A549 (cell line): ENCODE measurements around the gene STRBP. TPM values are rescaled to one million over a fixed set of nuclear protein-coding genes. Genes with fewer than 3 reads are reported as not detected.

Experiments
- ATAC-seq, 2 experiments: fragments of 200-7000 bp in 1 of 2; fragments of >200 bp in 1 of 2; cut with Nextera tagmentation in 1 of 2; cut with Tn5 transposase in 1 of 2; 3 replicates each; pipeline versions ENCODE4 v1.8.0 to v1.9.1; 2018 to 2020; ENCODE audit warnings: mild to moderate bottlenecking in 1 of 2, moderate library complexity in 1 of 2
- CTCF ChIA-PET: fragments of 300-600 bp; sonication (Branson Sonifier 250); formaldehyde crosslinking; extraction: SDS; loops from one replicate; lab custom pipeline; 2021; ENCODE audit warnings: antibody characterized with exemption, inconsistent platforms; lab: Yijun Ruan, JAX
- POLR2A ChIA-PET: fragments of 350-600 bp; formaldehyde crosslinking; extraction: SDS; loops from one replicate; lab custom pipeline; 2021; ENCODE audit warnings: antibody characterized with exemption, inconsistent platforms; lab: Yijun Ruan, JAX
- DNase-seq, 2 experiments: peaks; one replicate each; pipeline versions ENCODE4 v3.0.0 to v3.0.0-alpha.2; 2011 to 2016; ENCODE audit warnings: low read depth in 1 of 2, low spot score in 1 of 2
- FAIRE-seq: peaks from 2 replicates; lab custom pipeline; 2011; peaks lifted over from hg19 to GRCh38; lab: Jason Lieb, UNC
- H3K27ac ChIP-seq, 2 experiments: fragments of >200 bp; sonication (Bioruptor Twin); formaldehyde crosslinking; 3 replicates each; pipeline ENCODE4 v1.5.1; 2016 to 2017
- H3K4me1 ChIP-seq: fragments of >200 bp; sonication (Bioruptor Twin); formaldehyde crosslinking; 3 replicates; pipeline ENCODE4 v1.6.1; 2016
- H3K4me2 ChIP-seq: fragments of >200 bp; sonication (Bioruptor Twin); formaldehyde crosslinking; 3 replicates; pipeline ENCODE4 v1.6.1; 2016
- H3K4me3 ChIP-seq: fragments of >200 bp; sonication (Bioruptor Twin); formaldehyde crosslinking; 3 replicates; pipeline ENCODE4 v1.5.1; 2016
- H3K9me3 ChIP-seq: fragments of >200 bp; sonication (Bioruptor Twin); formaldehyde crosslinking; 3 replicates; pipeline ENCODE4 v1.6.1; 2016
- ATOH8 ChIP-seq: fragments of 250-450 bp; sonication (Bioruptor Pico); IDR thresholded peaks from 2 replicates; pipeline ENCODE4 v1.5.0; 2020; ENCODE audit warnings: low read depth, mild to moderate bottlenecking, moderate library complexity
- BCL3 ChIP-seq: fragments of >200 bp; sonication (Bioruptor Twin); formaldehyde crosslinking; IDR thresholded peaks from 3 replicates; pipeline ENCODE4 v1.6.1; 2016
- CBX2 ChIP-seq: fragments of 200-600 bp; sonication (generic); IDR thresholded peaks from 2 replicates; pipeline ENCODE4 v1.6.1; 2016; ENCODE audit warnings: low read depth, mild to moderate bottlenecking, borderline replicate concordance
- CBX8 ChIP-seq: fragments of 200-600 bp; sonication (generic); IDR thresholded peaks from 2 replicates; pipeline ENCODE4 v1.6.1; 2016
- CEBPB ChIP-seq, 2 experiments: fragments of >200 bp in 1 of 2; sonication (Bioruptor Twin) in 1 of 2; formaldehyde crosslinking in 1 of 2; IDR thresholded peaks; 2 replicates each; pipeline ENCODE4 v1.6.1; 2012 to 2016
- E2F6 ChIP-seq: IDR thresholded peaks from 2 replicates; pipeline ENCODE4 v1.6.1; 2012; ENCODE audit warnings: low read depth, borderline replicate concordance
- EHMT2 ChIP-seq: fragments of 200-600 bp; sonication (generic); IDR thresholded peaks from 2 replicates; pipeline ENCODE4 v1.6.1; 2016; ENCODE audit warnings: antibody characterized with exemption, low read depth, mild to moderate bottlenecking, moderate library complexity
- EP300 ChIP-seq, 2 experiments: fragments of >200 bp; sonication (Bioruptor Twin); formaldehyde crosslinking; IDR thresholded peaks; 2 replicates in 1 of 2; 3 replicates in 1 of 2; pipeline ENCODE4 v1.6.1; 2016 to 2017
- FOSB ChIP-seq: fragments of 250-450 bp; sonication (Bioruptor Pico); IDR thresholded peaks from 2 replicates; pipeline ENCODE4 v1.5.0; 2020; ENCODE audit warnings: mild to moderate bottlenecking, moderate library complexity
- FOSL2 ChIP-seq, 2 experiments: fragments of 450-650 bp in 1 of 2; fragments of >200 bp in 1 of 2; sonication (Bioruptor Twin) in 1 of 2; formaldehyde crosslinking; IDR thresholded peaks; 2 replicates each; pipeline versions ENCODE4 v1.5.0 to v1.6.1; 2016 to 2020; ENCODE audit warnings: mild to moderate bottlenecking in 1 of 2, moderate library complexity in 1 of 2
- FOXS1 ChIP-seq: fragments of 250-450 bp; sonication (Bioruptor Pico); IDR thresholded peaks from 2 replicates; pipeline ENCODE4 v1.5.0; 2020; ENCODE audit warnings: mild to moderate bottlenecking, moderate library complexity
- HDAC2 ChIP-seq: fragments of 200-600 bp; sonication (generic); IDR thresholded peaks from 2 replicates; pipeline ENCODE4 v1.6.1; 2016
- HOXA7 ChIP-seq: fragments of 250-450 bp; sonication (Bioruptor Pico); IDR thresholded peaks from 2 replicates; pipeline ENCODE4 v1.5.0; 2020; ENCODE audit warnings: mild to moderate bottlenecking, moderate library complexity
- JUN ChIP-seq, 2 experiments: fragments of >200 bp; sonication (Bioruptor Twin); formaldehyde crosslinking; IDR thresholded peaks; 2 replicates in 1 of 2; 3 replicates in 1 of 2; pipeline ENCODE4 v1.6.1; 2016 to 2017
- JUNB ChIP-seq: fragments of >200 bp; sonication (Bioruptor Twin); formaldehyde crosslinking; IDR thresholded peaks from 2 replicates; pipeline ENCODE4 v1.6.1; 2016
- KDM5A ChIP-seq: fragments of 200-600 bp; sonication (generic); IDR thresholded peaks from 2 replicates; pipeline ENCODE4 v1.6.1; 2016; ENCODE audit warnings: antibody characterized with exemption, mild to moderate bottlenecking
- NFE2L2 ChIP-seq: fragments of 150-350 bp; conservative IDR thresholded peaks from 2 replicates; pipeline ENCODE4 v1.6.1; 2014; ENCODE audit warnings: low read length
- NR3C1 ChIP-seq: fragments of >200 bp; sonication (Bioruptor Twin); formaldehyde crosslinking; IDR thresholded peaks from 3 replicates; pipeline ENCODE4 v1.6.1; 2017
- PHF8 ChIP-seq: fragments of 200-600 bp; sonication (generic); IDR thresholded peaks from 2 replicates; pipeline ENCODE4 v1.6.1; 2016; ENCODE audit warnings: low read depth, mild to moderate bottlenecking, antibody characterized with exemption, moderate library complexity, borderline replicate concordance
- RARB ChIP-seq: fragments of 250-450 bp; sonication (Bioruptor Pico); IDR thresholded peaks from 2 replicates; pipeline ENCODE4 v1.8.0; 2021; ENCODE audit warnings: mild to moderate bottlenecking, moderate library complexity
- RNF2 ChIP-seq: fragments of 200-600 bp; sonication (generic); IDR thresholded peaks from 2 replicates; pipeline ENCODE4 v1.6.1; 2016; ENCODE audit warnings: low read depth, mild to moderate bottlenecking, antibody characterized with exemption, moderate library complexity, borderline replicate concordance
- SMC3 ChIP-seq: fragments of >200 bp; sonication (Bioruptor Twin); formaldehyde crosslinking; IDR thresholded peaks from 3 replicates; pipeline ENCODE4 v1.6.1; 2018; ENCODE audit warnings: inconsistent platforms
- SREBF2 ChIP-seq: fragments of 450-650 bp; IDR thresholded peaks from 2 replicates; pipeline ENCODE4 v1.6.1; 2014; ENCODE audit warnings: mild to moderate bottlenecking, moderate library complexity
- TFCP2L1 ChIP-seq: fragments of 250-450 bp; sonication (Bioruptor Pico); IDR thresholded peaks from 2 replicates; pipeline ENCODE4 v1.5.0; 2021; ENCODE audit warnings: mild to moderate bottlenecking
- TP53 ChIP-seq: fragments of 250-450 bp; sonication (Bioruptor Pico); IDR thresholded peaks from 2 replicates; pipeline ENCODE4 v1.5.0; 2021; ENCODE audit warnings: mild to moderate bottlenecking, moderate library complexity
- ZC3H11A ChIP-seq: fragments of 450-650 bp; IDR thresholded peaks from 2 replicates; pipeline ENCODE4 v1.6.1; 2014; ENCODE audit warnings: antibody characterized with exemption, mild to moderate bottlenecking
- ZFP36 ChIP-seq: fragments of 450-650 bp; IDR thresholded peaks from 2 replicates; pipeline ENCODE4 v1.6.1; 2014; ENCODE audit warnings: borderline replicate concordance; ENCODE audit not compliant: partially characterized antibody
- WGBS: methylation state at CpG from one replicate; pipeline ENCODE4 v1.1.6; 2017; ENCODE audit errors: missing lambda C conversion rate; 5-methylcytosine and 5-hydroxymethylcytosine counted together
- polyA plus RNA-seq, 4 experiments: library from polyadenylated mRNA; depleted of rRNA in 3 of 4; stranded (reverse); fragments of >200 nt; fragmentation: RNase III in 1 of 4; extraction: RNeasy Plus Mini Kit Qiagen cat#74134 plus additional on column Dnase treatment in 1 of 4; gene quantifications; 2 replicates in 3 of 4; 3 replicates in 1 of 4; pipeline ENCODE4 v1.2.3, GENCODE V29; 2011 to 2017
- TF ChIP-seq, protein P1 (sequence below): fragments of 150-350 bp; IDR thresholded peaks from 2 replicates; pipeline ENCODE4 v1.6.1; 2014; ENCODE audit warnings: low read depth, mild to moderate bottlenecking, low read length
- TF ChIP-seq, protein P2 (sequence below): IDR thresholded peaks from 2 replicates; pipeline ENCODE4 v1.6.1; 2012
- TF ChIP-seq, protein P3 (sequence below): IDR thresholded peaks from 2 replicates; pipeline ENCODE4 v1.6.1; 2012

Gene STRBP
- polyA plus RNA-seq, 2 of the 4 experiments (the other 2 are of a cell fraction) = 20.4 to 34.0 TPM

DNA sequence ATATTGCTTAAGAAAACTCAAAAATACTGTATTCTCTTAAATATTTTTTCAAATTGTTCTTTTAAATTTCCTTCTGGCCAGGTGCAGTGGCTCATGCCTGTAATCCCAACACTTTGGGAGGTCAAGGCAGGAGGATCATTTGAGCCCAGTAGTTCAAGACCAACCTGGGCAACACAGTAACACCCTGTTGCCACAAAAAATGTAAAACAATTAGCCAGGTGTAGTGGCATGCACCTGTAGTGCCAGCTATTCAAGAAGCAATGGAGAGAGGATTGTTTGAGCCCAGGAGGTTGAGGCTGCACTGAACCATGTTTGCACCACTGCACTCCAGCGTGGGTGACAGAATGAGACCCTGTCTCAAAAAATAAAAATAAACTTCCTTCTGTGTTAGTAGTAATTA, 94.3 kb downstream of the STRBP start:
- Histone ChIP-seq H3K4me3 (no peak overlapping the region), H3K27ac (no peak overlapping the region), H3K4me2 (no peak overlapping the region), H3K9me3 (no peaks in the 10 kb centered on the region), H3K4me1 (0 out of 3 replicates have a peak, but pooled peaks cover 8% of the 10 kb centered on the region)
- WGBS = 92% methylated on average over 1 of the region's 1 CpG
- TF ChIP-seq JUN (IDR thresholded peaks at IDR 0.05) (no peak), SMC3 (no peak), ATOH8 (CRISPR knock-in tag) (no peak), E2F6 (no peak), EHMT2 (no peak), RNF2 (no peak), KDM5A (no peak), ZFP36 (no peak), PHF8 (no peak), NFE2L2 (no peak), FOXS1 (CRISPR knock-in tag) (no peak), JUNB (no peak), ZC3H11A (no peak), SREBF2 (no peak), BCL3 (no peak), FOSL2 (IDR thresholded peaks at IDR 0.05) (no peak), FOSL2 (CRISPR knock-in tag; IDR thresholded peaks at IDR 0.05) (no peak), RARB (CRISPR knock-in tag) (no peak)
- TF ChIP-seq, protein P1, sequence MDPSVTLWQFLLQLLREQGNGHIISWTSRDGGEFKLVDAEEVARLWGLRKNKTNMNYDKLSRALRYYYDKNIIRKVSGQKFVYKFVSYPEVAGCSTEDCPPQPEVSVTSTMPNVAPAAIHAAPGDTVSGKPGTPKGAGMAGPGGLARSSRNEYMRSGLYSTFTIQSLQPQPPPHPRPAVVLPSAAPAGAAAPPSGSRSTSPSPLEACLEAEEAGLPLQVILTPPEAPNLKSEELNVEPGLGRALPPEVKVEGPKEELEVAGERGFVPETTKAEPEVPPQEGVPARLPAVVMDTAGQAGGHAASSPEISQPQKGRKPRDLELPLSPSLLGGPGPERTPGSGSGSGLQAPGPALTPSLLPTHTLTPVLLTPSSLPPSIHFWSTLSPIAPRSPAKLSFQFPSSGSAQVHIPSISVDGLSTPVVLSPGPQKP = no peak
- TF ChIP-seq, protein P2, sequence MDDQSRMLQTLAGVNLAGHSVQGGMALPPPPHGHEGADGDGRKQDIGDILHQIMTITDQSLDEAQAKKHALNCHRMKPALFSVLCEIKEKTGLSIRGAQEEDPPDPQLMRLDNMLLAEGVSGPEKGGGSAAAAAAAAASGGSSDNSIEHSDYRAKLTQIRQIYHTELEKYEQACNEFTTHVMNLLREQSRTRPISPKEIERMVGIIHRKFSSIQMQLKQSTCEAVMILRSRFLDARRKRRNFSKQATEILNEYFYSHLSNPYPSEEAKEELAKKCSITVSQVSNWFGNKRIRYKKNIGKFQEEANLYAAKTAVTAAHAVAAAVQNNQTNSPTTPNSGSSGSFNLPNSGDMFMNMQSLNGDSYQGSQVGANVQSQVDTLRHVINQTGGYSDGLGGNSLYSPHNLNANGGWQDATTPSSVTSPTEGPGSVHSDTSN = no peak
- ChIA-PET CTCF (interaction anchor here (0.6 to 1.6 kb wide), 2 partner anchors 12 to 672 kb away, joined by 3 read pairs; no protein-coding TSS in a partner anchor), POLR2A (no interaction called here)
- no peak for ATAC-seq
- no peak for DNase-seq
- FAIRE-seq = no peak

DNA sequence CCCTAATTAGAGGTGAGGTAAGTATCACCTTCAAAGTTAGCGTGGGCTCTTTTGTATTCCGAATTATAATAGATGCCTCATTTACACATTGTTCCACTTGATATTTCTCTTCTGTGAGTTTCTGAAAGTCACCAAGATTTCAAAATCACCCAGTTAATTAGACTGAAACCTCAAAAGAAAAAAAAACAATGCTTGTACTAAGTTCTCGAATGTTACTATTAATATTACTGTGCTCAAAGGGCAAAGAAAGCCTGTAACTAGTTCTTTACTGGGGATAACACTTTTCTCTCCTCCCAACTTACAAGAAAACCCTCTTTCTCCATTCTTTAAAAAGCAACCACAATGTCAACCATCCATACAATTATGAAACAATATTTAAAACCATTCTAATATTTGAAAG, 98.5 kb downstream of the STRBP start:
- no peak overlapping the region for H3K27ac ChIP-seq
- TF ChIP-seq ATOH8 (CRISPR knock-in tag) (no peak), TFCP2L1 (no peak), ZFP36 (no peak), CBX2 (no peak), TP53 (CRISPR knock-in tag) (no peak), HOXA7 (CRISPR knock-in tag) (no peak), HDAC2 (no peak), FOSB (CRISPR knock-in tag) (no peak), EP300 (IDR thresholded peaks at IDR 0.05) (no peak), SREBF2 (no peak), CBX8 (no peak), CEBPB (IDR thresholded peaks at IDR 0.05) (no peak), NR3C1 (no peak)
- TF ChIP-seq, protein P3, sequence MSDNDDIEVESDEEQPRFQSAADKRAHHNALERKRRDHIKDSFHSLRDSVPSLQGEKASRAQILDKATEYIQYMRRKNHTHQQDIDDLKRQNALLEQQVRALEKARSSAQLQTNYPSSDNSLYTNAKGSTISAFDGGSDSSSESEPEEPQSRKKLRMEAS = no peak
- TF ChIP-seq, protein P1 = no peak
- no peaks in the 10 kb centered on the region for H3K9me3 ChIP-seq
- DNase-seq (no peak), ATAC-seq (no peak), FAIRE-seq (no peak)
- 87% methylated on average over 3 of the region's 3 CpGs for WGBS
- ChIA-PET POLR2A (no interaction called here), CTCF (no interaction called here)
- no peak overlapping the region for H3K4me2 ChIP-seq
- H3K4me3 ChIP-seq = no peak overlapping the region
- H3K4me1 ChIP-seq = no peaks in the 10 kb centered on the region
